SH-SY5Y (cell line): ENCODE measurements around the gene SLC35D1.

Source experiments
- GATA2 ChIP-seq: IDR thresholded peaks from 2 replicates; pipeline ENCODE4 v1.6.1; 2011; ENCODE audit warnings: mild to moderate bottlenecking, low read depth, low read length
- GATA3 ChIP-seq: IDR thresholded peaks from 2 replicates; pipeline ENCODE4 v1.6.1; 2011; ENCODE audit warnings: low read depth, mild to moderate bottlenecking, low read length, moderate library complexity

GRCh38 chr1:67001682-67002425 lies 52.1 kb downstream of the SLC35D1 start:
- no peak for TF ChIP-seq GATA3
- TF ChIP-seq GATA2, result no peak
